ENCODE data around the gene TCF4. TPM values are rescaled to one million over a fixed set of nuclear protein-coding genes. Genes with fewer than 3 reads are reported as not detected.

TCF4 gene
- total RNA-seq, 1 donor from 2014 or later, result 3.9 TPM

DNA sequence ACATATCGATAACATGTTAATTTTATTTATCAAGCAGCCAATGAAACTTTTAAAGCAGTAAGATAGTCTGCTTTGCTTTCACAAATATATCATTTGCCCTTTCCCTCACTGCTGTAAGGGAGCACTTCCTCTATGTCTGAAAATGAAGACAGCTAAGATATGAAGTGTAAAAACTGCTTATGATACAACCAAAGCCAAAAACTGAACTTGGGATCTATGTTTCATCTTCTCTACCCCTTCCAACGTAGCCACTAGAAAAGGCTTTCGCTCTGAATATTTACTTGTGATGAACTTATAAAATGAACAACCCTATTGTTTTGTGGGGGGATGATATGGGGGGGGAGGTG lies 140.3 kb downstream of the TCF4 start:
- intact Hi-C loops (cut with micrococcal nuclease), result no loop called here

DNA sequence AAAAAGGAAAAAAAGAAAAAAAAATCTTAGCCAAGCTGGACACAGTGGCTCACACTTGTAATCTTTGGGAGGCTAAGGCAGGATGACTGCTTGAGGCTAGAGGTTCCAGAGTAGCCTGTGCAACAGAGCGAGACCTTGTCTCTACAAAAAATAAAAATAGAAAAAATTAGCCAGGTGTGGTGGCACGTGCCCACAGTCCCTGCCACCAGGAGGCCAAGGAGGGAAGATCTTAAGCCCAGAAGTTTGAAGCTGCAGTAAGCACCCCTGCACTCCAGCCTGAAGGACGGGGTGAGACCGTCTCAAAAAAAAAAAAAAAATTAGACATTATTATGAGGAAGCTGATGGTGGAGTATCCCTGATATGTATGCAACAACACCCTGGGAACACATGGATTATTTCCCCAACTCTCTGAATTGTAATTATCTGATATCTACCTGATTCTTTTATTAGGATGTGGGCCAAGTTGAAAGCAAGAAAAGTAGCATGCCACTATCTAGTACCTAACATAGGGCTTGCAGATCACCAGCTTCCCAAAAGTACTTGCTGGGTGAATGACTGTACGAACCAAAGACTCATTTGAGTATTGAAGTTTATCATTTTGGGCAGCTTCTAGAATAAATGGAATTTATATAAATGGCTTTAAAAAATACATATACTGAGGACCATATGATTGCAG lies 140.9 kb downstream of the TCF4 start:
- intact Hi-C loops (cut with micrococcal nuclease), result no loop called here

DNA sequence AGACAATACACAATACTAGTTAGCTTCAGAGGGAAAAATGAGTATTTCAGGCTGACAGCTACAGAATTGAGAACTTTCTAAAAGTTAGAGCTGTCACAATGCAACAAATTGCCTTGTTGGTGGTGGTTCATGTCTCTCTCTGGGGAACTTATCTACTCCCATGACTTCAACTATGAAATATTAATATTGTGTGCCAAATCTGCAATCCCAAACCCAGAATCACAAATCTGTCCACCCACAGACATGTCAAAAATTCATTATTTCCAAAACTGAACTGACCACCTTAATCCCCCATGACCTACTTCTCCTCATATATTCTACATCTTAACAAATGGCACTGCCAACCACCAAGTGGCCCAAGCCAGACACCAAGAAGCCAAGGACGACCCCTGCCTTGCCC lies 143.5 kb downstream of the TCF4 start:
- intact Hi-C loops (cut with micrococcal nuclease), result no loop called here

DNA sequence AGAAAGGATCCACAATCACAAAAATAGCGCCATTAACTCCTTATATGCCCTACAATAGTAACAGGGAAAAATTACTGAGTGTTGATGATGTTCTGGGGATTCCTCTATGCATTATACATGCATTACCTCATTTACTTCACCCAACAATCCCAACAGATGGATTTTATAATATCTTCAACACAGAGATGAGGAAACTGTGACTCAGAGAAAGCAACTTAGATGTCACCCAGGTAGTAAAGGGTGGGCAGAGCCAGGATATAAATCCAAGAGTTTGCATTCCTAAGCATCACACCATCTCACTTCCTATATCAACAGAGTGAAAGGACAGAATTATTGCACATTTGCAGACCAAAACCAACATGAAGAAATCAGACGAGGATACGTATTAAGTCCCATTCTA lies 144.2 kb downstream of the TCF4 start:
- intact Hi-C loops (cut with micrococcal nuclease), result no loop called here

DNA sequence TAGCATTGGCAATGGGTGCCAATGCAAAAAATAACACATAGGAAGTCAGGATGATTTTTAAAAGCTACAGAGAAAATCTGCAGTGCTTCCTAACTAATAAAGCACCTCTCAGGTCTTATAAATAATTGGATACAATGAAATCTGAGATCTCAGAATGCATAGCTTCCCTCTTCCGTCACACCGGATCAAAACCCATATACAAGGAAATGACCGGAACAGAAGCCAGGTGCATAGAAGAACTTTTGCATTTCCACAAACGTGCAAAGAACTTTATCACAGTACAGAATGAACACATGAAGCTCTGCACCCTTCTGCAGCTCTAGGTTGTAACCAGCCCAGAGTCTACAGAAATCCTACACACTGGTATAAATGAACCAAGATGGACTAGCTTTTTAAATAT lies 145.4 kb downstream of the TCF4 start:
- intact Hi-C loops (cut with micrococcal nuclease), result no loop called here

DNA sequence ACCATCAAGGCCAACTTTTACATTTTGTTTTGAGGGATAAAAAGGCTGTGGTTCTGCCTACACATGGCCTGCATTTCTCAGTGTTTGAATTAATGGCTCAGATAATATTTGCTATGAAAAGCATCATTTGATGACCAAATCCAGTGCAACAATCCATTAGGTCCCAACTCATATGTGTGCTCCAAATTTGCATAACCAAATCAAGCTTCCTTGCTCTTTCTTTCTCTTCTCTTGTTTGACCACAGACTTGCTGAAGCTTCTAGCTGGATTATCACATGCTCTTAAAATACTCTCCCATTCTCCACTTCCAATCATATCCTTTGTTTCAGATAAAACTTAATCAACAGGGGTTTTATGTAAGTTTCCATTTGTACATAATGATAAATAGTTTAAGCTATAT lies 147.0 kb downstream of the TCF4 start:
- intact Hi-C loops (cut with micrococcal nuclease), result no loop called here

DNA sequence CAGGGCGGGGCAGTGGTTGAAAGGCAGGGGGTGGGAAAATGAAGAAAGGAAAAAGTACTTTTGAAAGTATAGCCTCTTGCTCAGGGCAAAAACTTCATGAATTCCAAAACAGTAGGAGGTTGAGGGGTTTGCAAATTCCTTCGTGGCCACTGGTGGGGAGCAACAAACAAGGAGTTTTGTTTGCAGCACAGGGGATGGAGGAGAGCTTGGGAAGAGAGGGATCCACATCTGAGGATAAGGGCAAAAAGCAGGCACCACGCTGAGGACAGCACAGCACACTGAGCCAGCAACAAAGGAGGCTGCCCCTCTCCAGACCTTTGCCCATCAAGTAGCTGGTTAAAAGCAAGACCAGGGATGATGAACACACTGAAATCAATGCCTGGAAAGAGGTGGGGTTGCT lies 148.9 kb downstream of the TCF4 start:
- intact Hi-C loops (cut with micrococcal nuclease), result no loop called here

DNA sequence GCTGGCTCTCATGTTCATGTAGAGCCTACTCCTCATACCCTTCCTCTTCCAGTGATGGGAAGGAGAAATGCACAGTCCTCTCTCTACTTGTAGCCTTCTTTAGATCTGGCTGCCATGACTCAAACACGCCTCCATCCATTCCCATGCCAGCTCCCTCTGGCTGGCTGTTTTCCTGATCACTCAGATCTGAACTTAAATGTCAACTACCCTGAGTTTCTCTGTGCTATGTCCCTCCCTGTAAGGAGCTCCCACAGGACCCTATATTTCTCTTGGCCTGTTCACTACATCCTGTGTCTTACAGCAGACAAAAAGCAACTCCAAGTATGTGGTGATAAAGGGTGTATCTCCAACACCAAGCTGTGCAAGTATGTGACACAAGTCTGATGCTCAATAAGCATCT lies 152.4 kb downstream of the TCF4 start:
- intact Hi-C loops (cut with micrococcal nuclease), result no loop called here

DNA sequence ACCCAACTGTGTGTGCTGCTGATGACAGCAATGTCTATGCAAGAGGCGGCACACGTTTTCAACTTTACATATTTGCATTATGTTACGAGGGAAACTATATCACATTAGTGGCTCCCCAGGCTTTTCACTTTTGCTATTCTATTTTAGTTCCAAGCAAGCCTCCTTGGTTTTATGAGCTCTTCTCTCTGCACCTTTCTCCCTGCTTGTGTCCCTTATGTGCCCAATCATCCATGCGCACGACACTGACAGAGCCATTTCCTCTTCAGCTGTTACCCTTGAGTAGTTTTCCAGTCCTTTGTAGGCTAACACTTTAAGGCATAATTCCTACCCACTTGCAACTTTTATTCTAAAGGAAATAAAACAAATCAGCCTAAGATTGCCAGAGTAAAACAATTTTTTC lies 154.3 kb downstream of the TCF4 start:
- intact Hi-C loops (cut with micrococcal nuclease), result no loop called here

DNA sequence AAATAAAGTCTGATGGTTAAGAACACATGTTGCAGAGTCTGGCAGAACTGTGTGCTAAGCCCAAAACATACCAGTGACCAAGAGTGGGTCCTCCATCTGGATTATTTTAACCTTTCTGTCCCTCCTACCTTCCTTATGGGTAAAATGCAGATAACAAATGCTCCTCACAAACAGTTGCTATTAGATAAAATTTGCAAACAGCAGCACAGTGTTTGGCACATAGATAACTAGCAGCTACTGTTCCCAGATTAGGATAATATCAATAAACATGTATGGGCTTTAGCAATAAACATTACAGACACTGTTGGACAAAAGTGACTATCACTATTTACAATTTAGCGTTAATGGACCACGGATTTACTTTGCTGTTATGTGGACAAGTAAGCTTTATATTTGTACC lies 154.9 kb downstream of the TCF4 start:
- intact Hi-C loops (cut with micrococcal nuclease), result no loop called here

DNA sequence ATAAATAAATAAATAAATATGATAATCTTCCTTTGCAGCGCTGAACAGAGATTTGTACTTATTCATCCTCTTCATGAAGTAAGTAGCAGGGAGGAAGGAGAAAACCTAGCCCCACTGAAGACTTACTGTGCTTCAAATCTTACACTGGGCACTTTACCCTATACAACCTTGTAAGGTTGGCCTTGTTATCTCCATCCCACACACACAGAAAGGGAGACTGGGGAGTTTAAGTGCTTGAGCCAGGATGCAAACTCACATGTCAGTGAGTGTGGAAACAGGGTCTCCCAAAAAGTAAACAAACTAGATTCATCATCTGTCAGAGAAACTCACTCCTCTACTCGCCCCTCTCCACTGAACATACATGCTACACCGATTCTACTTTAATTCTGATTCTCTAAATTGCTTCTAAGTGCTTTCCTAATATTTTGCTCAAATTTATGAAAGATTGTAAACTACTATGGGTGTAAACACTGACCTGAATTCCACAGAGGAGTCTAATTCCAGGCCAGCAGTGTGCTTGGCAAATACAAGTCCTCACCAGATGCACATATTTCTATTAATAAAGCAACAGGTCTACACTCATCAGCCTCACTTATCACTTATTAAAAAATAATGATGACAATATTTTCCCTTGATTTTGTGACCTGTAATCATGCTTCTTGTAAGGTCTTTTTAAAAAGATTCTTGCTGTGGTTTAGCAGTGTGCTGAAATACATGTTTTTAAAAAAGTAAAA lies 155.5 kb downstream of the TCF4 start:
- intact Hi-C loops (cut with micrococcal nuclease), result no loop called here

DNA sequence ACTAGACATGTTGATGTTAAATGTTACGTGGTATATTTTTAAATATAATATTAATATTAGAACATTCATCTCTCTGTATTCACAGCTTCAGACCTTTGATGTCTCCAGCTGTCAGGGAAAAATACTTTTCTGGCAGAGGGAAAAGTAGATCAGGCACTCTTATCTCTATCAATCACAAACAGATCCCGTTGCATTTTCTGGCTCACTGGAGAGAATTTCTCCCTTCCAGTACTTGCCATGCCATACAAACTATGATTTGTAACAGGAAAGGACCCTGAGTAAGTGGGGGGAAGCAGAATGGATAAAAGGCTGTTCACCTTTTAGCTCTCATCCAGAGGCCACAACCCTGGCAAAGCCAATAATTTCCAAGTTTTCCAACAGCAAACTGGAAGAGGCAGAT lies 158.0 kb downstream of the TCF4 start:
- intact Hi-C loops (cut with micrococcal nuclease), result no loop called here

DNA sequence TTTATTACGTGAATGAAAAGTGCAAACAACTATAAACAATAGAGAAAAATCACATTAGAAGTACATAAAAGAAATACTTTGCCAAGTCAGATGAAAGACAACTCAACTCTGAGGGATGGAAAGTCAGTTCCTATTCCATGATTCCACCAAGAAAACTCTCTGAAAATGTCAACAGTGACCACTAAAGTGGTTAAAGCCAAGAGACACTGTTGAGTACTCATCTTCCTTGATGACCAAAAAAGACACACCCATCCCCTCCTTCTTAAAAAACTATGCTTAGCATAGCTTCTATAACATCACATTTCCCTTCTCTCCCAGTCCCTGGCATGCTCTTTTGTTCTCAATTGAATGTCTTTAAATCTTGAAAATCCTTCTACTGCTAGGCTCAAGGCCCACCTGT lies 160.0 kb downstream of the TCF4 start:
- intact Hi-C loops (cut with micrococcal nuclease), result no loop called here

DNA sequence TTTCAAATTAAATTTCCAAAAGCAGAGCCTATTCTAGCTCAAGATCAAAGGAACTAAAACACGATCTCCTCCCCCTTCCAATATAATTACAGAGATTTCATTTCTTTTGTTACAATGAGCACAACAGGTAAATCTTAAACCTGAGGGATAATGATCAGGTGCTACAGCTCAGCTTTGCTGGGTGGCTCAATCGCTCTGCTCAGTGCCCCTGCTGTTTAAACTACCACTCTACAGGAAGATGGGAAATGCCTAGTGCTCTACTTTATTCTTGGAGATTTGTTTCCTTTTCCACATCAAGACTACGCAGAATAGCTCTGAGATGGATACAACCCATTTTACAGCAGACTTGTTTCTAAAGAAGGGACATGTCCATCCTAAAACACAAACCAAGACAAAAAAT lies 162.3 kb downstream of the TCF4 start:
- intact Hi-C loops (cut with micrococcal nuclease), result no loop called here

DNA sequence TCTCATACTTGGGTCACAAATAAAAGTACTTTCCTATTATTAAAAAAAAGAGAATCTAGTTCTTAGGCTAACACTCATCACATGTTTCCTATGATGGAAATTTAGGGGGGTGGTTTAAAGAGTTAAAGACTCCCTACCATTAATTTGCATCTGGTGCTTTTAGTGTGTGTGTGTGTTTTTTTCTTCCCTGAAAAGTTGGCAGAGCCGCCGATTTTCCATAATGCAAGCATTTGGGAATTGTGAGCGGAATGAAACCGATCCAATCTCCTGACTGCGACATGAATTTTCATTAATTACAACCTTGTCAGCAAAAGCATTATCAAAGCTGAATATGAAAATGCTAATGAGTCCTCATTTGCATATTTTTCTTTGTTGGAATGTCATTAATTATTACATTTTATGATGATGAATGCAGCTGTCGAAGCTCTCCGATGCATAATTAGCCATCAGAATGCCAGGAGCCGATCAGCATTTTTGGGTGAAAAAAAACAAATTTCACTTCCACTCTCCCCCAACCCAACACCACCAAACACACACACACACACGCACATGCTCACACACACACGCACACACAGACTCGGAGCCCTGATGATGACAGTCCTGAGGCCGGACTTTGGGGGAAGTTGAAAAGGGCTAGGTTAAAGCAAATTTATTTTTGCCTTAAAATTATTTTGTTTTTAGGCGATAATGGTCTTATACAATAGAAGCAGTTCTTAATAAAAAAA lies 165.4 kb downstream of the TCF4 start:
- intact Hi-C loops (cut with micrococcal nuclease), result no loop called here

DNA sequence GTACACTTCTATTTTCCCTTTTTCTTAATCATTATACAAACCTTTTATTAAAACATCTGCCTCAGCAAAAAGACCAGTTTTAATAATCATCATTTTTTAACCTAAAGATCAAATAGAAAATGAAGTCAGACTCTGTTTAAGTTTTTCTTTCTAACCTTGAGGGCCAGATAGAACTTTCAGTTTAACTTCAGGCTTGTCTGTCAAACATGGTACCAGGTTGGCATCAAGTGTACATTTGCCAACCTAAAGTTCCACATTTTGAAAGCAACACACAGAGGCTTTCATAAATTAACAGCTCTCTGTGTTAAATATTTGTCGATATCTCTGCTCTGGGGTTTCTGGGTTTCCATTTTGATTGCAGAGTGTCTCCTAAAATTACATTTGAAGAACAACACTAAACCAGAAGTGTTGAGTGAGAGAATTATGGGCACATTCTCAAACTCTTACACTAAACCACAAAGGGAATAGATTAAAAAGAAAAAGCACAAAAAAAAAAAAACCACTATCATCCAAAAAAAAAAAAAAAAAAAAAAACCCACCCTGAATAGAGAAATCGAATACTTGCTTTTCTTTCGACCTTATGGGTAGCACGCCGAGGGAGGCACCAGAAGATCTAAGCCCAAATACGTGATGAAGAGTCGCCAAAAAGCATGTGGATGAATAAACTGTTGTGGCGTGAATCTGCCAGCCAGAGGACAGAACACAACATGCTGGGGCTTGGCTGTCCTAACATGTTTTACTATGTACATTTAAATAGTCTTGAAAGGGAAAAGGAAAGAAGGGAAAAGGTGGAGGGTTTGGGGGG lies 166.2 kb downstream of the TCF4 start:
- intact Hi-C loops (cut with micrococcal nuclease), result no loop called here

DNA sequence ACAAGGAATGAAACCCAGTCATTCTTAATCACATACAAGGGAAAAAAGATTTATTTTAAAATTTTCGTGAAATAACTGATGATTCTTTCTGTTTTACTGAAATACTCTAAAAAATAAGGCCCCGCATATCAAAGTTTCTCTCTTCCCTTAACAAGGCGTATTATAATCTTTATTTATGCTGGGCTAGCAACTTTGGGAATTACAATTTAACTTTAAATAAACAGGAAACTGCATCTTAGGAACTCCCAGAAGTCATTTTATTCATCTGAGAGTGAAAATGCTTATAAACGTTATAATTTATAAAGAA lies 166.7 kb downstream of the TCF4 start:
- intact Hi-C loops (cut with micrococcal nuclease), result no loop called here

DNA sequence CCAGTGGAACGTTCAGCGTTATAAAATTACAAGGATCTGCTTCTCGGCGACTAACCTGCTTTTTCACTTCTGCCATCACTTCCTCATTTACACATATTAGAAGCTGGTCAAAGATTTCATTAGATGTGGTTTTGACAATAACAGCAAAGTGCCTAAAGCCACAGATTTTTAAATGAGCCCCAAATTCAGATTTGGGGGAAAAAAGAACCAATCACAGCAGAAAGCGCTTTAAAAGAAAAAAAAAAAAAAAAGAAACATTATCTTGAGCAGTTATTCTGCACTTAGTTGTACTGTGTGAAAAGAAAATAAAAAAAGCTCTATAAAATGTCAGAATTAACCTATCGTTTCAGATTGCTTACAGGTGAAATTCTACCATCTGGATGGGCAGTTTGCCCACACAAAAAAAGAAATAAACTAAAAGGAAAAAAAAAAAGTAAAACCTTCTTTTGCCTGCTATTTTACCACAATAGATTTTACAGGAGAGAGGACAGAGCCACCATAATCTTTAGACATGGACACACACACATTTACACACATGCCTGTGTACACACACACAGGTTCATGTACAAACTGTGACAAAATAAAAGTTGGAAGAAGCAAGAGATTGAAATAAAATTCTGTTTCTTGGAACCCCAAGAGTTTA lies 167.2 kb downstream of the TCF4 start:
- intact Hi-C loops (cut with micrococcal nuclease), result no loop called here

DNA sequence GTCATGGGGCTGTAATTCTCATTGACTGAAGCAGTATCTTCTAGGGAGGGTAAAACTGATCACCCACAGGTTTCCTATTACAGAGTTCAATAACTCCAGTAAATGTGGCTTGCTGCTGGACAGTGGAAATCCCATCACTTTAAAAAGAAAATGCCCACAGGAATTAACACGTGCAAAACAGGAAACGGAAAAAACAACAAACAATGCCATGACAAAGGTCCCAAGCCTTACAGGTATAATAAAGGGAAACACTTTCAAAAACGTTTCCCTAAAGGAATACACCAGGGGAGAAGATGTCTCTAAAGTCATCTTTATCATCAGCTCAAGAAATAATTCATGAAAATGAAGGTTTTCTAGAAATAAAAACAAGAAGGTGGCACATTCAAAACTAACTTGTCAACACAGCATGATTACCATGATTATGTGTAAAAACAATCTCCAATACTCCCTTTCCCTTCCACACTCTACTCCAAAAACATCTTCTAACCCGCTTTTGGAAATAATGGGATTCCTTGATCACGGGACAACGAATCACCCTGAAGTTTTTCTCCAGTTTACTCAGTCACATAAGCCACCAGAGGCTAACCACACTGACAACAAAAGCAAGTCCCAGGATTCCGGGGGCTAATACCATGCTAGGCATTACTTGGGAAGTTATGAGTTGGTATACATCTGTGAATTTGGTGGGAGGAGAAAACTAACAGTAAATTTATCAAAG lies 167.9 kb downstream of the TCF4 start:
- intact Hi-C loops (cut with micrococcal nuclease), result loop anchor here (10.0 kb wide), 3 partner anchors 365 to 885 kb away; no protein-coding TSS in a partner anchor

DNA sequence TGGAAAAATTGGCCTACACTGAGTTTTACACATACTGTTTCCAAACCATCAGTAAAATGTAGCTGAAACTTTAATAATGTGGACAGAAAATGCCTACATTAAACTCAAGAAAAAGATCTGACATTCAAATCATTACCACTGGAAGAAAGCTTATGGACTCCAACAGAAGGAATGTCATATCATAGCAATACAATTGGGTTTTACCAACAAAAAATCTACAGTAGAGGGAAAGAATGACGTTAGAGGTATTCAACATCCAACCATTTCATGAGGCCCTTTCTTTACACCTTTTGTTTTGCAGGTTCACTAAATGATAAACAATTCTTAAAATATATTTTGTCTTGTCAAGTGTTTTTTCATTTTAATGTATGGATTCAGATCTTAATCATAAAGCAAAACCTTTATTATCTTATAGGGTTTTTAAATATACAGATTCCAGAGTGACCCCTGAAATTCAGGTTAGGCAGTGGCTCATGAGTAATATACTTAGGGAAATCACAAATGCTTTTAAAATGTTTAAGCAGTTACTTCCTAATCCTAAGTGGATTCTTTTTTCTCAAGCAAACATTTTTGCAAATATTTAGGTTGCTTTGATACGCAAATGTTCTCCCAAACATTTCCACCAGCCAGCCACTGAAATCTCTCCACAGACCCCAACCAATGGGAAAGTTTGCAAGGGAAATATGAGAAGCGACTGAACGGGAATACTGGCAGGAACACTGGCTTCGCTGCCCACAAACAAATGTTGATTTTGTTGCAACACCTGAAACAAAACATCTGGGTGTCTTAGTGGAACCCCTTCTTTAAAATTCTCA lies 168.7 kb downstream of the TCF4 start:
- intact Hi-C loops (cut with micrococcal nuclease), result loop anchor here (10.0 kb wide), 3 partner anchors 365 to 885 kb away; no protein-coding TSS in a partner anchor

Data from T-helper 1 cell treated with Interleukin-12 subunit alpha and Interleukin-12 subunit beta and Interleukin-4 antibody, amounts not matched to agents 30 ng/mL and 1 ng/mL, for 36 hours (primary cell).